ENCODE measurements around the gene IVNS1ABP. TPM values are rescaled to one million over a fixed set of nuclear protein-coding genes. Genes with fewer than 3 reads are reported as not detected.

The IVNS1ABP gene
- total and polyA plus RNA-seq, 9 of the 15 experiments (the other 6 are each of a cell fraction or from before 2014, with no cell fraction given), result 30.6 to 126 (median 77.7) TPM

- TF ChIP-seq POLR2AphosphoS5 (IDR thresholded peaks at IDR 0.05; ENCODE audit: control insufficient read depth, insufficient read depth, low read depth, low read length), result peak; percentile 63
- TF ChIP-seq SMAD1 (IDR thresholded peaks at IDR 0.05; ENCODE audit: low read depth, low read length, partially characterized antibody), result no peak
- TF ChIP-seq ZNF3 (CRISPR knock-in tag; IDR thresholded peaks at IDR 0.05), result no peak
- no peak for TF ChIP-seq ZNF518B (CRISPR knock-in tag; IDR thresholded peaks at IDR 0.05)
- no peak for TF ChIP-seq BACH1 (tag; IDR thresholded peaks at IDR 0.05)
- no peak for TF ChIP-seq ZNF586 (CRISPR knock-in tag; conservative IDR thresholded peaks at IDR 0.05)
- TF ChIP-seq MTA1 (IDR thresholded peaks at IDR 0.05; ENCODE audit: borderline replicate concordance), result no peak
- TF ChIP-seq MAFK (IDR thresholded peaks at IDR 0.05; ENCODE audit: low read length), result no peak
- TF ChIP-seq ZNF609 (CRISPR knock-in tag; IDR thresholded peaks at IDR 0.05; ENCODE audit: borderline replicate concordance), result peak; percentile 78; the same call in 1 of the 2 replicates
- TF ChIP-seq THAP7 (CRISPR knock-in tag; IDR thresholded peaks at IDR 0.05), result no peak
- no peak; the same call in 1 of the 2 replicates for TF ChIP-seq TRIM28 (IDR thresholded peaks at IDR 0.05)
- peak; percentile 57; the same call in 1 of the 2 replicates for TF ChIP-seq THRB (CRISPR knock-in tag; conservative IDR thresholded peaks at IDR 0.05)
- TF ChIP-seq ZNF589 (CRISPR knock-in tag; IDR thresholded peaks at IDR 0.05; ENCODE audit: low read depth), result no peak
- TF ChIP-seq GTF2E2 (tag; IDR thresholded peaks at IDR 0.05), result peak; percentile 13; the same call in 1 of the 2 replicates
- no peak for TF ChIP-seq RAD51 (IDR thresholded peaks at IDR 0.05; ENCODE audit: borderline replicate concordance, low read depth)
- TF ChIP-seq MBD2 (IDR thresholded peaks at IDR 0.05; ENCODE audit: borderline replicate concordance, low read depth), result peak; percentile 76
- TF ChIP-seq C11orf30 (IDR thresholded peaks at IDR 0.05; ENCODE audit: low read depth), result no peak
Observed at GRCh38 chr1:185316163-185317033, 645 bp downstream of the IVNS1ABP start (continued).
